ENCODE measurements around the gene ZNF146.
"Not testable (repeated sequence)": the region's sequence is repeated elsewhere in the genome, so short reads cannot be mapped to it uniquely, and the experiment has no call there.

Gene ZNF146

DNA sequence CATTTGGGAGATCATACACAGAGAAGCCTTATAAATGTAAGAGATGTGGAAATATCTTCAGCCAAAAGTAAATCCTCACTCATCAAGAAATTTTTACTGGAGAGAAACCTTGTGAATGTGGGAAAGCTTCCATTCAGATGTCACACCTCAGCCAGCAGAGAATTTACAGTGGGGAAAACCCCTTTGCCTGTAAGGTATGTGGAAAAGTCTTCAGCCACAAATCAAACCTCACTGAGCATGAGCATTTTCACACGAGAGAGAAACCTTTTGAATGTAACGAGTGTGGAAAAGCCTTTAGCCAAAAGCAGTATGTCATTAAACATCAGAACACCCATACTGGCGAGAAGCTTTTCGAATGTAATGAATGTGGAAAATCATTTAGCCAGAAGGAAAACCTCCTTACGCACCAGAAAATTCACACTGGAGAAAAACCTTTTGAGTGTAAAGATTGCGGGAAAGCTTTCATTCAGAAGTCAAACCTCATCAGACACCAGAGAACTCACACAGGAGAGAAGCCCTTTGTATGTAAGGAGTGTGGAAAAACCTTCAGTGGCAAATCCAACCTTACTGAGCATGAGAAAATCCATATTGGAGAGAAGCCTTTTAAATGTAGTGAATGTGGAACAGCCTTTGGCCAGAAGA lies 21.5 kb downstream of the ZNF146 start:
- DNase-seq, result no peak

GRCh38 chr19:36236946-36237310 lies 22.0 kb downstream of the ZNF146 start:
- no peak for DNase-seq

DNA sequence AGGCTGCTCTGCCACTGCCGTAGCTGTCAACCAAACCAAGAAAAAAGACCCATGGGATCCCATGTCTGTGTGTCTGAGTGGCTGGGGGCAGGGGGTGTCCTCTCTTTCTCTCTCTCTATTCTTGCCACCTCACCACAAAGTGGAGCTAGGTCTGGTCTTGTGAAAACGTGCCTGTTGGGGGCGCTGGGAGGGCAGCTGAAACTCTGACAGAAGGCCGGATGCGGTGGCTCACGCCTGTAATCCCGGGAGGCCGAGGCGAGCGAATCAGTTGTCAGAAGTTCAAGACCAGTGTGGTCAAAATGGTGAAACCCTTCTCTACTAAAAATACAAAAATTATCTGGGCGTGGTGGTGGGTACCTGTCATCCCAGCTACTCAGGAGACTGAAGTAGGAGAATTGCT lies 29.2 kb downstream of the ZNF146 start:
- no peak for DNase-seq

GRCh38 chr19:36245210-36246005 lies 30.5 kb downstream of the ZNF146 start:
- no peak for DNase-seq

GRCh38 chr19:36246006-36246481 lies 31.1 kb downstream of the ZNF146 start:
- DNase-seq, result no peak

DNA sequence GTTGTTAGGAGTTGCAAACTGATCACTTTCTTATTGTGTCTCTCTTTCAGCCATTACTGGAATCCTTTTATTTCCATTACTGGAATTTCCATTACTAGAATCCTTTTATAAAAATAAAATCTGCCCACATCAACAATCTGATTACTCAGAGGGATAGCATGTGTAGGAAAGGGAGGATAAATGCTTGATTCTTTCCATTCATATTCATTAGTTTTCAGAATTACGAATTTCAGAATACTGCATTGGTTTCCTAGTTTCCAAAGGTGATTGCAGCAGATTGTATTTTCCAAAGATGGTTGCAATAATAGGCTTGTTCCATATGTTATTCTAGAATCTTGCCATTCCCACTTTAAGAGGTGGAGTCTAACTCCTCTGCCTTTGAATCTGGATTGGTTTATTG lies 37.1 kb downstream of the ZNF146 start:
- no peak for DNase-seq

DNA sequence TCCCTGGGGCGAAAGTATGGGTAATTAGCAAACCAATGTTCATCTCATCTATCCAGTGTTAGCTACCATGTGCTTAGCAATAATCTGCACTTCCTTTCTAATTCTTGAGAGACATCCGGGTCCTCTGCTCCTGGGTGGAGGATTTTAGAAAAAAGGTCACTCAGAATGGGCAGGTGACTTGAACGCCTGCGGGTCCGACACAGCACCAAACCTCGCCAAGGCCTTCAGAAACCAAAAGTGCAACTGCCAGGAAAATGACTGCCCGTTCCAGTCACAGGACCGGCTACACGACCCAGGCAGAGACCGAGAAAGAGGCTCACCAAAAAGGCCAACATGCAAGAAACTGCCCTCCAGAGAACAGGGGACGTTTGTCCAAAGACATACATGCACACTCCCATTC lies 39.9 kb downstream of the ZNF146 start:
- DNase-seq, result no peak

- DNase-seq, result no peak
Observed at GRCh38 chr19:36255316-36255715, 40.4 kb downstream of the ZNF146 start.

DNA sequence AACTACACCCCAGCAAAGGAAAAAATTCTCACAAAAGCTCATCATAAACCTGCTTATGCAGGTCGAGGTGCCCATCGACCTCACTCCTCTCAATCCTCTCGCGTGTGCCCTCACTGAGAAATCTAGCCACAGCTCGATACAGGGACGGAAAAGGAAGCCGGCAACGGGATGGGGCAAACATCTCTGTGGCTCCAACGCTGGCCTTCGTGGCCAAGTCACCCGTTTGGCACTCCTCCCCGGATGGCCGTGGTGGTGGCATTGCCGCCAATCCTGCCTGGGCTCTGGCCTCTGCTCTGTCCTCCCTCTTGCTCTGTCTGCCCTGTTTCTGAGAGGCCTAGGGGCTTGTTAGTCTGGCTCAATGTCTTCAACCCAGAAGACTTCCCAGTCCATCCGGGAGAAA lies 41.2 kb downstream of the ZNF146 start:
- DNase-seq, result no peak

DNA sequence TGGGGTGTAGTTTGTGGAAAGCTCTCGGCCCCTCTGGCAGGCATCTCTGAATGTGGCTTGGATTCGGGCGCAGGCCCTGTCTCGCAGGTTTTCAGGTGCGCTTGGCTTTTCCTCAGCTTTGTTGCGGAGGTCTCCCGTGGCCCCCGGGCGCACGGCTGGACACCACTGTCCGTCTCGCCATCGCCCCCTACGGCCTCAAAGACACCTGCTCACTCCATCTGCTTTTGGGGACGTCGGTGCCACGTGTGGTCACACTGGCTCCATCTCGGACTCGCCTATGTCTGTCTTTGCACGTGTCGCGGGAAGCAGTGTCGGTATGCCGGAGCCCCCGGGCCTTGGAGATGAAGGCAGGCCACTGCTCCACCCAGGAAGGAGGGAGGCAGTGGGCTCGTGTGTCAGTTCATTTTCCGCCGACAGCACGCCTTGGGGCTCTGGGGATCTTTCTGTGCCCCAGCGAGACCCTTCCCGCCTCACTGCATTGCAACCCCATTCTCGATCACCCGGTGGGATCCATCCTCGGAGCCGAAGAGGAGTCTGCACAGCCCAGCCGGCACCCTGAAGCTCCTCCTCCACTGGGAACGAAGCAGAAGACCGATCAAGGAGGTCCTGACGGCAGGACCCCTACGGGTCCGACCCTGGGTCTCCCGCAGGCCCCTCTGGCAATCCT lies 42.1 kb downstream of the ZNF146 start:
- no peak for DNase-seq

DNA sequence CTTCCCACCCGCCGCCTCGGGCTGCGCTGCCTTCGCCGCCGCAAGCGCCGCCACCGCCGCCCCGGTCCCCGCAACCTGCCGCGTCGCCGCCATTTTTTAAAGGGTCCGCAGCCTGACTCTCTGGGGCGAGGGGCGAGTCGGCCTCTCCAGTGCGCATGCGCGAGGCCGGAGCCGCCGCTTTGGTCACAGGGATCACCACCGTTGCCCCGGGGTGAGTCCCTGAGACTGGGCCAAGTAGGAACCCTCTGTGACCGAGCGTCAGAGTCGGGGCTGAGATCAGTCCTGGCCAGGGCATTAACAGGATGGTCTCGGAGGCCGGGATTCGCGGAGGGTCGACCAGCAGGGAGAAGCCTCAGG lies 42.6 kb downstream of the ZNF146 start:
- no peak for DNase-seq

- DNase-seq, result no peak
Observed at GRCh38 chr19:36258028-36258875, 43.3 kb downstream of the ZNF146 start.

- DNase-seq, result no peak
Observed at GRCh38 chr19:36259211-36259610, 44.3 kb downstream of the ZNF146 start.

- DNase-seq, result no peak
Observed at GRCh38 chr19:36265064-36265463, 50.2 kb downstream of the ZNF146 start.

- DNase-seq, result no peak
Observed at GRCh38 chr19:36265856-36266374, 51.0 kb downstream of the ZNF146 start.

DNA sequence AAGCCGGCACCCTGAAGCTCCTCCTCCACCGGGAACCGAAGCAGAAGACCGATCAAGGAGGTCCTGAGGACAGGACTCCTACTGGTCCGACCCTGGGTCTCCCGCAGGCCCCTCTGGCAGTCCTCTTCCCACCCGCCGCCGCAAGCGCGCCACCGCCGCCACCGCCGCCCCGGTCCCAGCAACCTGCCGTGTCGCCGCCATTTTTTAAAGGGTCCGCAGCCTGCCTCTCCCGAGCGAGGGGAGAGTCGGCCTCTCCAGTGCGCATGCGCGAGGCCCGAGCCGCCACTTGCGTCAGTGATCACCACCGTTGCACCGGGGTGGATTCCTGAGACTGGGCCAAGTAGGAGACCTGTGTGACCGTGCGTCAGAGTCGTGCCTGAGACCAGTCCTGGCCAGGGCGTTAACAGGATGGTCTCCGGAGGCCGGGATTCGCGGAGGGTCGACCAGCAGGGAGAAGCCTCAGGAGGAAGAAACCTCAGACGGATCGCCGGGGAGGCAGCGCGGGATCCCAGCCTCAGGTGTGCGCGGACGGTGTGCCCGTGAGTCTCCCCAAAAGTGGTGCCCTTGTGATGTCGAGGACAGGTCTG lies 51.6 kb downstream of the ZNF146 start:
- no peak for DNase-seq

DNA sequence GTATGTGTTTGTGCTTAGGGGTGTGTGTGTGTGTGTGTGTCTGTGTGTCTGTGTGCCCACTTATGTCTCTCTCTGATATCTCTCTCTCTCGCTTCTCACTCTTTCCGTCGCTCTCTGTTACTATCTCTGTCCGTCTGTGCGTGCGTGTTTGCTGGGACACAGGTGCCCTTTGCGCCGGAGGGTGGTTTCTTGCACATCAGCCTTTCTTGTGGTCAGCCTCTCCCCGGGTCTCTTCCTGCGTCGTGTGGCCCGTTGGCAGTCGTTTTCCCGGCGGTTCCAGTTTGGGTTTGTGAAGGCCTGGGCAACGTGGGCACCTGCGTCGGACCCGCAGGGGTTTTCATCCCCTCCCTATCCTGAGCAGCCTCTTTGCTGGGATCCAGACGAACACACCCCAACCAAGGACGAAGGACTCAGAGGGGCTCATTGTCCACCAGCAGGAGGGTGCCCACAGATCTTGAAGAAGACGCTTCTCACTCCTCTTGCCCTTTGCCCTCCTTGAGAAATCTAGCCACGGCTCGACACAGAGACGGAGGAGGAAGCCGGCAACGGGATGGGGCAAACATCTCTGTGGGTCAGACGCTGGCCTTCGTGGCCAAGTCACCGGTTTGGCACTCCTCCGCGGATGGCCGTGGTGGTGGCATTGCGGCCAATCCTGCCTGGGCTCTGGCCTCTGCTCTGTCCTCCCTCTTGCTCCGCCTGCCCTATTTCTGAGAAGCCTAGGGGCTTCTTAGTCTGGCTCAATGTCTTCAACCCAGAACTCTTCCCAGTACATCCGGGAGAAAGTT lies 52.3 kb downstream of the ZNF146 start:
- no peak for DNase-seq

DNA sequence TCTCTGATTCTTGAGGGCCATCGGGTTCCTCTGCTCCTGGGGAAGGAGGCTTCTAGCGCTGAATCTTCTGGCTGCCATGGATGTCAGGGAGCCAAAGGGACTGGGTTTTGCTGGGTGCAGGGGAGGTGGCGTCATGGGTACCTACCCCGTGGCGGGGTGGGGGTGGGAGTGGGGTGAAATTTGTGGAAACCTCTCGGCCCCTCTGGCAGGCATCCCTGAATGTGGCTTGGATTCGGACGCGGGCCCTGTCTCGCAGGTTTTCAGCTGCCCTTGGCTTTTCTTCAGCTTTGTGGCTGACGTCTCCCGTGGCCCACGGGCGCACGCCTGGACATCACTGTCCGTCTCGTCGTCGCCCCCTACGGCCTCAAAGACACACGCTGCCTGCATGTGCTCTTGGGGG lies 53.2 kb downstream of the ZNF146 start:
- DNase-seq, result not testable (repeated sequence)

GRCh38 chr19:36268591-36268990 lies 53.7 kb downstream of the ZNF146 start:
- not testable (repeated sequence) for DNase-seq

- not testable (repeated sequence) for DNase-seq
Observed at GRCh38 chr19:36269295-36269694, 54.4 kb downstream of the ZNF146 start.
